ENCODE measurements around the gene LHX5. TPM values are rescaled to one million over a fixed set of nuclear protein-coding genes. Genes with fewer than 3 reads are reported as not detected.
A peak's percentile ranks its signal among the peaks of the same experiment; 100 is the strongest.

LHX5 gene
- total and polyA plus RNA-seq, 4 donors = not detected

- DNase-seq (no peak), ATAC-seq (ENCODE audit: insufficient read depth, low FRiP score) (no peak)
- 68 to 82% methylated on average over 7 of the region's 7 CpGs for WGBS, 2 donors
- Histone ChIP-seq H3K36me3 (ENCODE audit: control insufficient read depth in 4 of 4, insufficient read depth in 4 of 4, low read length in 4 of 4) (no peaks in the 10 kb centered on the region), H3K27me3 (ENCODE audit: control insufficient read depth in 3 of 3, insufficient read depth in 3 of 3, low read length in 2 of 3) (peaks cover 0 to 17% (median 9%) of the 10 kb centered on the region in 3 donors), H3K9ac (ENCODE audit: insufficient read depth in 1 of 2, low read length in 2 of 2) (no peak overlapping the region), H3K27ac (ENCODE audit: low read depth in 1 of 2, low read length in 1 of 2) (no peak overlapping the region), H3K9me3 (ENCODE audit: control insufficient read depth in 4 of 4, insufficient read depth in 3 of 4, low read length in 3 of 4) (no peaks in the 10 kb centered on the region), H3K4me1 (ENCODE audit: control insufficient read depth in 5 of 5, insufficient read depth in 5 of 5, low read length in 5 of 5) (no peaks in the 10 kb centered on the region), H3K4me3 (no peak overlapping the region)
- TF ChIP-seq CTCF (IDR thresholded peaks at IDR 0.05; ENCODE audit: control extremely low read depth, extremely low read depth) = no peak
Measured at GRCh38 chr12:113440336-113440735, 31.3 kb downstream of the LHX5 start.

GRCh38 chr12:113439606-113440030 lies 32.1 kb downstream of the LHX5 start:
- H3K4me1 ChIP-seq (ENCODE audit: control insufficient read depth in 5 of 5, insufficient read depth in 5 of 5, low read length in 5 of 5) = no peaks in the 10 kb centered on the region
- DNase-seq = peak; percentile 42 to 65 (median 50)
- H3K9ac ChIP-seq (ENCODE audit: insufficient read depth in 1 of 2, low read length in 2 of 2) = no peak overlapping the region
- H3K27me3 ChIP-seq (ENCODE audit: control insufficient read depth in 3 of 3, insufficient read depth in 3 of 3, low read length in 2 of 3) = peaks cover 0 to 17% (median 9%) of the 10 kb centered on the region in 3 donors
- no peaks in the 10 kb centered on the region for H3K36me3 ChIP-seq (ENCODE audit: control insufficient read depth in 4 of 4, insufficient read depth in 4 of 4, low read length in 4 of 4)
- H3K9me3 ChIP-seq (ENCODE audit: control insufficient read depth in 4 of 4, insufficient read depth in 3 of 4, low read length in 3 of 4) = no peaks in the 10 kb centered on the region
- H3K27ac ChIP-seq (ENCODE audit: low read depth in 1 of 2, low read length in 1 of 2) = no peak overlapping the region
- no peak overlapping the region for H3K4me3 ChIP-seq
- 31 to 36% methylated on average over 8 of the region's 8 CpGs for WGBS, 2 donors
- no peak for ATAC-seq (ENCODE audit: insufficient read depth, low FRiP score)
- TF ChIP-seq CTCF (IDR thresholded peaks at IDR 0.05; ENCODE audit: control extremely low read depth, extremely low read depth) = no peak

- WGBS, 2 donors = 45 to 48% methylated on average over 4 of the region's 4 CpGs
- Histone ChIP-seq H3K4me1 (ENCODE audit: control insufficient read depth in 5 of 5, insufficient read depth in 5 of 5, low read length in 5 of 5) (no peaks in the 10 kb centered on the region), H3K27me3 (ENCODE audit: control insufficient read depth in 3 of 3, insufficient read depth in 3 of 3, low read length in 2 of 3) (peaks cover 0 to 17% (median 9%) of the 10 kb centered on the region in 3 donors)
Measured at GRCh38 chr12:113439301-113439597, 32.4 kb downstream of the LHX5 start.

More at GRCh38 chr12:113439301-113439597, 32.4 kb downstream of the LHX5 start:
- DNase-seq (no peak), ATAC-seq (ENCODE audit: insufficient read depth, low FRiP score) (no peak)
- TF ChIP-seq CTCF (IDR thresholded peaks at IDR 0.05; ENCODE audit: control extremely low read depth, extremely low read depth) = no peak
- Histone ChIP-seq H3K27ac (ENCODE audit: low read depth in 1 of 2, low read length in 1 of 2) (no peak overlapping the region), H3K9me3 (ENCODE audit: control insufficient read depth in 4 of 4, insufficient read depth in 3 of 4, low read length in 3 of 4) (no peaks in the 10 kb centered on the region), H3K9ac (ENCODE audit: insufficient read depth in 1 of 2, low read length in 2 of 2) (no peak overlapping the region), H3K4me3 (no peak overlapping the region), H3K36me3 (ENCODE audit: control insufficient read depth in 4 of 4, insufficient read depth in 4 of 4, low read length in 4 of 4) (no peaks in the 10 kb centered on the region)
